Measurements from ENCODE around the gene POLA2. TPM values are rescaled to one million over a fixed set of nuclear protein-coding genes. Genes with fewer than 3 reads are reported as not detected.
"Not testable (repeated sequence)": the region's sequence is repeated elsewhere in the genome, so short reads cannot be mapped to it uniquely, and the experiment has no call there.

Gene POLA2
- total and polyA plus RNA-seq, 5 experiments from 2014 or later: 9.7 to 24.7 (median 13.5) TPM

DNA sequence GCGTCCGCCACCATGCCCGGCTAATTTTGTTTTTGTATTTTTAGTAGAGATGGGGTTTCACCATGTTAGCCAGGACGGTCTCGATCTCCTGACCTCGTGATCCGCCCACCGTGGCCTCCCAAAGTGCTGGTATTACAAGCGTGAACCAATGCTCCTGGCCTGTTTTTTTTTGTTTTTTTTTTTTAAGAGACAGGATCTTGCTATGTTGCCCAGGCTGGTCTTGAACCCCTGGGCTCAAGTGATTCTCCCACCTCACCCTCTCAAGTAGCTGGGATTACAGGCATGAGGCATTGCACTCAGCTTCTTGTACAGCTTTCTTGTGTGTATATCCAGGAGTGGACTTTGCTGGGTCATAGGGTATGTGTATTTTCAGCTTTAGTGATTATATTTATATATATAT lies 70.8 kb downstream of the POLA2 start:
- H3K9me3 Mint-ChIP-seq, DNase-seq, ATAC-seq, H3K36me3 Mint-ChIP-seq, H3K27me3 Mint-ChIP-seq: not testable (repeated sequence)
- Mint-ChIP-seq H3K27ac (peak overlapping the region in 1 of 10 donors; percentile 37), H3K4me1 (peaks cover 21 to 37% (median 33%) of the 10 kb centered on the region in 4 donors), H3K4me3 (peak overlapping the region in 3 of 10 donors; percentile 8 to 45 (median 30))
- POLR2A ChIA-PET: interaction anchor here (0.6 to 3.4 kb wide), 12 partner anchors 19 to 480 kb away, joined by 3 to 22 read pairs (median 4); partner anchors contain the start of genes EHBP1L1, MALAT1, POLA2 and SCYL1

DNA sequence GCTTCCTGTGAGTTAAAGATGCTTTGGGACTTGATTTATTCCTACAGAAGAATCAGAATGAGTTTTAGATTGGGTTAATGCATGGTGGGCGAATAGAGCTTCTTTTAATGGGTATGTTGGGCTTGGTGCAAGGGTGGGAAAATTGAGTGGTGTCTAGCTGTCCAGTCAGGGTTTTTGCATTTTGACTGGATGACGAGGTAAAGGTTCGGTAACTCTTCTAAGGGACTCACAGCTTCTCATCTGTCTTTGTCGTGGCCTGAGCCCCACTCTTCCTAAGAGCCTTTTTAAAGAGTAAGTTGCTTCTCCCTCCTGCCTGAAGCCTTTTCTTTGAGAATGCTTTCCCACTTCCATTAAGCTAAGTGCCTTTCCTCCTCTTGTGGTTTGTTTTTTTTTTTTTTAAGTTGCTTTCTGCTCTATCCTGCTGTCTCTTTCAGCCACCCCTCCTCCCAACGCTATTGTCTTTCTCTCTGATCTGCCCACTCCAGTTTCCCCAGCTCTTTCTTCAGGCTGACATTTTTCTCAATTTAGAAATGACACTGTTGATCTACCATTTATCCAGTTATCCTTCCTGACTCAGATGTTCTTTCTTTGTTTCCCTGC lies 73.0 kb downstream of the POLA2 start:
- Mint-ChIP-seq H3K9me3 (no peaks in the 10 kb centered on the region), H3K27me3 (no peaks in the 10 kb centered on the region), H3K27ac (peak overlapping the region; percentile 51 to 98 (median 89)), H3K36me3 (peaks cover 0 to 20% (median 0%) of the 10 kb centered on the region in 3 donors), H3K4me3 (peak overlapping the region; percentile 86 to 100 (median 94)), H3K4me1 (peaks cover 29 to 48% (median 45%) of the 10 kb centered on the region in 4 donors)
- no peak for ATAC-seq
- no peak for DNase-seq
- POLR2A ChIA-PET: interaction anchor here (0.5 to 2.9 kb wide), 10 partner anchors 19 to 1134 kb away, joined by 3 to 22 read pairs (median 4); partner anchors contain the start of genes MALAT1 and POLA2

DNA sequence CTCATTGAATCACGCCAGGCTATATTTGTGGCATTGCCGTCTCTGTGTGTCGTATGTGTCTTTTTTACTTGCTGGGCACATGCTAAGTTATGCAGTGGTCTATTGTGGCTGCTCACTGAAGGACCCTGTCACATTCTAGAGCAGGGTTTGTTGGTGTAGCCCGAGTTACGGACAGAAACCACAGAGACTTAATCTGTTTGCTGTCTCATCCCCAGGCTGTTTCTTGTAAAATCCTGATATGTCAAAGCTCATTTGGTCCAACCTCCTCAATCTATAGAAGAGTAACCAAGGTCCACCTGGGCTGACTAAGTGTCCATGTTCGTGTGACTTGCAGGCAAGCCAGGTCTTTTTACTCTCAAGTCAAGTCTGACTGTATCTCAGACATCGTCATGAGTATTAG lies 76.9 kb downstream of the POLA2 start:
- Mint-ChIP-seq H3K4me3 (peak overlapping the region in 3 of 10 donors; percentile 20 to 69 (median 31)), H3K27ac (peak overlapping the region in 5 of 10 donors; percentile 2 to 84 (median 27))
- no peak for ATAC-seq

DNA sequence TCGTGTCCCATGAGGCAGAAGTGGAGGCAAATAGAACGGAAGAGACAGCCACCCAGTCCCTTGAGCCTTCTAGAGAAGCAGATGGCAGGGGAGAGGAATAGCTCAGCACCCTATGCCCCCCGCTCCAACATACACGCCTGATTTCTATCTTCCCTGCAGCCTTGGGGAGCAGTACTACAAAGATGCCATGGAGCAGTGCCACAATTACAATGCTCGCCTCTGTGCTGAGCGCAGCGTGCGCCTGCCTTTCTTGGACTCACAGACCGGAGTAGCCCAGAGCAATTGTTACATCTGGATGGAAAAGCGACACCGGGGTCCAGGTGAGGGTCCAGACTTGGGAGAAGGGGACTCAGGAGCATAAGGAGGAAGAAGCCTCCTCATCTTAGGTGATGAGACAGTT lies 78.5 kb downstream of the POLA2 start:
- Mint-ChIP-seq H3K9me3 (no peaks in the 10 kb centered on the region), H3K27me3 (no peaks in the 10 kb centered on the region), H3K36me3 (peaks cover 0 to 70% (median 11%) of the 10 kb centered on the region in 3 donors), H3K27ac (peak overlapping the region in 3 of 10 donors; percentile 22 to 57 (median 30)), H3K4me3 (peak overlapping the region in 1 of 10 donors; percentile 14), H3K4me1 (peaks cover 19 to 41% (median 31%) of the 10 kb centered on the region in 4 donors)
- DNase-seq (no peak), ATAC-seq (no peak)
- POLR2A ChIA-PET: no interaction called here

More for the DNA sequence above, 76.9 kb downstream of the POLA2 start:
- no peaks in the 10 kb centered on the region for H3K9me3 Mint-ChIP-seq
- DNase-seq: no peak
- H3K27me3 Mint-ChIP-seq: no peaks in the 10 kb centered on the region
- H3K4me1 Mint-ChIP-seq: peaks cover 29 to 52% (median 43%) of the 10 kb centered on the region in 4 donors
- POLR2A ChIA-PET: interaction anchor here (1.1 kb wide), 1 partner anchor 17 kb away, joined by 4 read pairs; no protein-coding TSS in a partner anchor
- peaks cover 0 to 56% (median 10%) of the 10 kb centered on the region in 3 donors for H3K36me3 Mint-ChIP-seq

DNA sequence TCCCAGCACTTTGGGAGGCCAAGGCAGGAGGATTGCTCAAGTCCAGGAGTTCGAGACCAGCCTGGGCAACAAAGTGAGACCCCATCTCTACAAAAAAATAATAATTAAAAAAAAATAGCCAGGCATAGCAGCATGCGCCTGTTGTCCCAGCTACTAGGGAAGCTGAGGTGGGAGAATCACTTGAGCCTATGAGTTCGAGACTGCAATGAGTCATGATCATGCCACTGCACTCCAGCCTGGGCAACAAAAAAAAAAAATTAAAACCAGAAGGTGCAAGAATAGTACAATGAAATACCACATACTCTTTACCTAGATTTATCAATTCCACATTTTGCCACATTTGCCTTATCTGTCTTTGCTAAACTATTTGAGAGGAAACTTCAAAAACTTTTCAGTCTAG lies 80.1 kb downstream of the POLA2 start:
- H3K4me3 Mint-ChIP-seq: no peak overlapping the region
- no peaks in the 10 kb centered on the region for H3K9me3 Mint-ChIP-seq
- peaks cover 19 to 31% (median 25%) of the 10 kb centered on the region in 4 donors for H3K4me1 Mint-ChIP-seq
- DNase-seq (no peak), ATAC-seq (no peak)
- H3K27ac Mint-ChIP-seq: no peak overlapping the region
- peaks cover 0 to 86% (median 17%) of the 10 kb centered on the region in 3 donors for H3K36me3 Mint-ChIP-seq
- POLR2A ChIA-PET: no interaction called here
- no peaks in the 10 kb centered on the region for H3K27me3 Mint-ChIP-seq

Other genes with a start within 250 kb of the POLA2 start
- 10 to 100 TPM; 37.0 to 38.4 TPM for gene ARL2, start 247.8 kb upstream of the POLA2 start, total RNA-seq
- 100 to 1,000 TPM; 108 to 135 (median 122) TPM for gene ARL2, start 247.8 kb upstream of the POLA2 start, polyA plus RNA-seq
- 10 to 100 TPM; 27.3 to 29.6 TPM for gene SNX15, start 234.5 kb upstream of the POLA2 start, total RNA-seq
- 10 to 100 TPM; 10.5 to 11.9 (median 11.9) TPM for gene SNX15, start 234.5 kb upstream of the POLA2 start, polyA plus RNA-seq
- 1 to 10 TPM; 6.7 to 9.4 TPM for gene SAC3D1, start 220.8 kb upstream of the POLA2 start, total RNA-seq
- 10 to 100 TPM in 2 of 3 donors, 1 to 10 TPM in 1; 6.7 to 13.9 (median 10.7) TPM for gene SAC3D1, start 220.8 kb upstream of the POLA2 start, polyA plus RNA-seq
- 10 to 100 TPM; 30.1 to 33.9 TPM for gene NAALADL1, start 203.4 kb upstream of the POLA2 start, total RNA-seq
- gene NAALADL1, start 203.4 kb upstream of the POLA2 start, polyA plus RNA-seq: 10 to 100 TPM; 14.0 to 22.2 (median 14.3) TPM
- 1 to 10 TPM in 1 of 2 experiments, under 1 TPM in 1; 0.60 to 1.0 TPM for gene CDCA5, start 177.9 kb upstream of the POLA2 start, total RNA-seq
- gene CDCA5, start 177.9 kb upstream of the POLA2 start, polyA plus RNA-seq: under 1 TPM; 0.22 to 0.90 (median 0.35) TPM
- gene ZFPL1, start 177.7 kb upstream of the POLA2 start, total RNA-seq: 10 to 100 TPM; 49.4 to 50.5 TPM
- 10 to 100 TPM; 21.5 to 33.1 (median 24.9) TPM for gene ZFPL1, start 177.7 kb upstream of the POLA2 start, polyA plus RNA-seq
- gene VPS51, start 165.7 kb upstream of the POLA2 start, total RNA-seq: 100 to 1,000 TPM; 258 to 274 TPM
- gene VPS51, start 165.7 kb upstream of the POLA2 start, polyA plus RNA-seq: 100 to 1,000 TPM in 2 of 3 donors, 10 to 100 TPM in 1; 70.2 to 111 (median 106) TPM
- 10 to 100 TPM; 29.0 to 29.2 TPM for gene TM7SF2, start 150.1 kb upstream of the POLA2 start, total RNA-seq
- gene TM7SF2, start 150.1 kb upstream of the POLA2 start, polyA plus RNA-seq: 10 to 100 TPM; 17.4 to 22.6 (median 21.2) TPM
- 10 to 100 TPM; 16.6 to 17.9 TPM for gene ZNHIT2, start 144.3 kb upstream of the POLA2 start, total RNA-seq
- 10 to 100 TPM; 24.3 to 33.1 (median 29.8) TPM for gene ZNHIT2, start 144.3 kb upstream of the POLA2 start, polyA plus RNA-seq
- 1,000 to 10,000 TPM; 1,487 to 1,501 TPM for gene FAU, start 139.8 kb upstream of the POLA2 start, total RNA-seq
- 1,000 to 10,000 TPM; 1,097 to 1,366 (median 1,350) TPM for gene FAU, start 139.8 kb upstream of the POLA2 start, polyA plus RNA-seq
- gene MRPL49, start 139.6 kb upstream of the POLA2 start, total RNA-seq: 10 to 100 TPM; 76.0 to 76.2 TPM
- gene MRPL49, start 139.6 kb upstream of the POLA2 start, polyA plus RNA-seq: 10 to 100 TPM; 78.9 to 96.9 (median 90.1) TPM
- 10 to 100 TPM; 61.9 to 65.2 TPM for gene SYVN1, start 127.4 kb upstream of the POLA2 start, total RNA-seq
- 10 to 100 TPM in 1 of 3 donors, 1 to 10 TPM in 2; 7.9 to 10.6 (median 8.2) TPM for gene SYVN1, start 127.4 kb upstream of the POLA2 start, polyA plus RNA-seq
- gene SPDYC, start 91.7 kb upstream of the POLA2 start, total RNA-seq: not detected
- not detected for gene SPDYC, start 91.7 kb upstream of the POLA2 start, polyA plus RNA-seq
- 100 to 1,000 TPM in 1 of 2 experiments, 10 to 100 TPM in 1; 99.5 to 106 TPM for gene CAPN1, start 80.0 kb upstream of the POLA2 start, total RNA-seq
- 10 to 100 TPM; 75.6 to 79.2 (median 78.9) TPM for gene CAPN1, start 80.0 kb upstream of the POLA2 start, polyA plus RNA-seq
- gene CDC42EP2, start 52.9 kb downstream of the POLA2 start, total RNA-seq: 1 to 10 TPM in 1 of 2 experiments, not detected in 1; 1.4 TPM
- not detected for gene CDC42EP2, start 52.9 kb downstream of the POLA2 start, polyA plus RNA-seq
- 100 to 1,000 TPM in 1 of 2 experiments, 10 to 100 TPM in 1; 96.5 to 100 TPM for gene DPF2, start 71.9 kb downstream of the POLA2 start, total RNA-seq
- gene DPF2, start 71.9 kb downstream of the POLA2 start, polyA plus RNA-seq: 10 to 100 TPM; 48.3 to 64.9 (median 51.3) TPM
- gene TIGD3, start 92.8 kb downstream of the POLA2 start, total RNA-seq: 1 to 10 TPM; 1.5 to 1.9 TPM
- under 1 TPM; 0.15 to 0.67 (median 0.21) TPM for gene TIGD3, start 92.8 kb downstream of the POLA2 start, polyA plus RNA-seq
- gene SLC25A45, start 120.7 kb downstream of the POLA2 start, total RNA-seq: 10 to 100 TPM; 22.2 to 23.4 TPM
- 10 to 100 TPM; 10.8 to 19.2 (median 11.0) TPM for gene SLC25A45, start 120.7 kb downstream of the POLA2 start, polyA plus RNA-seq
- gene FRMD8, start 124.7 kb downstream of the POLA2 start, total RNA-seq: 10 to 100 TPM; 48.6 to 55.0 TPM
- gene FRMD8, start 124.7 kb downstream of the POLA2 start, polyA plus RNA-seq: 10 to 100 TPM; 34.5 to 42.6 (median 35.4) TPM
- 100 to 1,000 TPM; 375 to 414 TPM for gene NEAT1, start 160.8 kb downstream of the POLA2 start, total RNA-seq
- 1 to 10 TPM; 1.3 to 2.9 (median 1.9) TPM for gene NEAT1, start 160.8 kb downstream of the POLA2 start, polyA plus RNA-seq
- gene MALAT1, start 237.1 kb downstream of the POLA2 start, total RNA-seq: over 10,000 TPM; 29,995 to 30,085 TPM
- gene MALAT1, start 237.1 kb downstream of the POLA2 start, polyA plus RNA-seq: 1,000 to 10,000 TPM; 1,355 to 3,419 (median 2,188) TPM